ENCODE data around the gene STRIT1.

Gene STRIT1

DNA sequence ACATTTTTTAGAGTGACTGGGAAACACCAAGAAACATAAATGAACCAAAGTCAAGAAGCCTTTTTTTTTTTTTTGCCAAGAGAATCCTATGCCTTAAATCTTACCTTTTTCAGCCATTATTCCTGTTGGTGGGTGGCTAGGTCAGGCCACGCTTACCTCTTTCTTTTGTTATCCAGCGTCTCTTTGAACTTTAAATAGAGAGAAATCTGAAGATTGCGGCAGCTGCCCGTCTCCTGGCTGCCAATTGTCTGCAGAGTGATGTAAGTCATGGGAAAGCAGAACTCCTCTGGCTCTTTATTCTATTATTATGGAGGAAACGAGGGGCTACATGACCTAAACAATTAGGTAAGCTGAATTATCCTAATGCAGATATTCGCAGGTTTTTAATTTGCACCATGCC is at the start of gene STRIT1:
Gene STRIT1, minus strand, starts transcription at position 168 of the 400 bp plus-strand sequence.
- no peak for DNase-seq (ENCODE audit: low read depth in 2 of 2)

DNA sequence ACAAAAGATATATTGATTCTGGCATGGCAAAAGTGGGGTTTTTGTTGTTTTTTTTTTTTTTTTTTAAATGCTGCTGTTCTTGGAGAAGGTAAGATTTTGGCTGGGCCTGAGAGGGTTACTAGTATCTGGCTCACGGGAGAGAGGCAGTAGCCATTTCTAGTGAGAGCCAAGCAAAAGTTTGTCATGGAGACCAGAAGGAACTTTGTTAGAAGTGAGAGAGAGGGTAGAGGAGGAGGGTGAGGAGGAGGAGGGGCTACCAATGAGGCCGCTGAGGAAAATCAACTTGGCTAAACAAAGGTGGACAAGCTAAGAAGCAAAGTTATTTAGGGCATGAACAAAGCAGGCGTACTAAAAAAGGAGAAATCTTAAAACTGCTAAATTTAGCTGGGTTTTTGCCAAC is 48.9 kb upstream of the STRIT1 start:
- DNase-seq (ENCODE audit: low read depth in 2 of 2): no peak

DNA sequence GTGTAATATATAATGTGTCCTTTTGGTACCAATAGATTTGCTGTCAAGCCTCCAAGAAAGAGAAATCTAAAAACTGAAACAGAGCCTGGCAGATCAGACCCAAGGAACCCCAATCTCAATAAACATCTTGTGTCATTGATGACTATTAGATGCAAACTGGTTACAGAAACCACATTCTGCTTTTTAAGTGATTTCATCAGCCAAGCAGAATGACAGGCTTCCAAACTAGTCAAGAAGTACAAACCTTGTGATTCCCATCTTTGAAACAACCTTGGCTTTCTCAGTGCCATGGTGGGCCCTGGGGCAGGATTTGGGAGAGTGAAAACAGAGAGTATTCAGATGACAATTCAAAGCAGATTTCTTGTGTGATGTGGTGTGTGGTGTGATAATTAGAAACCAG is 45.6 kb upstream of the STRIT1 start:
- no peak for DNase-seq (ENCODE audit: low read depth in 2 of 2)

- no peak for DNase-seq (ENCODE audit: low read depth in 2 of 2)
Measured at GRCh38 chr3:155335724-155336354, 42.4 kb upstream of the STRIT1 start.

DNA sequence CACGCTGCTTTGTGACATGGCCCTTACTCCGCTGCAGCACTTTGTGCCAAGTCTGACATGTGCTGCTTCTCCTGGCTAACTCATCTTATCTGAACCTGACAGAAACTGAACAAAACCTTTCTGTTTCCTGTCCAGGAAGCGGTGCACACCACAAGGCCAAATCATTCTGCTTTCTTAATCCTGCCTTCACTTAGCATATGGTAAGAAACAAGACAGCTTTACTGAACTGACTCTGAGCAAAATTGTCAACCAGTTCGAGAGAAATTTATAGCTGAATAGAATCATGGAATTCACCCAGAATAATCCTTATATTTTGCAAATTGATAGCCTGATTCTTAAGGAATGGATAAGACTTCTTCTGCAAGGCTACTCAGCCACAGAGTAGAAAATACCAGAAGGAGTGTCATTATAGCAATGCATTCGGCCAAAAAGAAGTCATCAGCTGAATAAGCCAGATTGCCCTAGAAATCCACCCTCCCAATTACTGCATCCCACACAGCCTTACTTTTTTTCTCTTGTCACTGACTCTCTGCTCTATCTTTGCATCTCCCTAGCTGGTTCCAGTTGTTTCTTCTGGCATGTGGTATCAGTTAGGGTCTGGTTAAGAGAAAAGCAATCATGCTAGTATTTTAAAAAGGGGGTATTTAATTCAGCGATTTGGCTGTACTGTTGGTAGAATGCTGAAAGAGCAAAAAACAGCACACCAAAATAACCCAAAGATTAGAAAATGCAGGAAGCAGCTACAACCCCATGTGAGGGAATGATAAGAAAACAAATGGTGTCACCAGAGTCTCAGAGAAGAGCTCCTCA is 41.6 kb upstream of the STRIT1 start:
- no peak for DNase-seq (ENCODE audit: low read depth in 2 of 2)

GRCh38 chr3:155334215-155334913 is 40.9 kb upstream of the STRIT1 start:
- DNase-seq (ENCODE audit: low read depth in 2 of 2): no peak

DNA sequence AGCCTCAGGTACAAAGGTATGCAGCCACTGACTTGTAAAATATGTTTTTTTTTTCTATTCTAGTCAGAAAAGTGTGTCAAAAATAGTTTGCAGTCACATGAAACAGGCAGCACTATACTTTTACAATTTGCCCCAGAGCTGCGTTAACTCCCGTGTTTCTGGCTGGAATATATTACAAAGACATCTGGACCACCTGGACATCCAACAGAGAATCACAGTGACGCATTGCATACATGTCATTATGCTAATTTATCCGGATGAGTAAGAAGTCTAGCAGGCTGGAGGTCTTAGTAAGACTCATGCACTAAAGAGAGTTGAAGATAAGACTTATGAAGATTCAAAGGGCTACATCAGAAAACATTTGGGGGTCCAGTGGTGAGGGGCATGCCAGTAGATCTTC is 39.2 kb upstream of the STRIT1 start:
- DNase-seq (ENCODE audit: low read depth in 2 of 2): no peak

DNA sequence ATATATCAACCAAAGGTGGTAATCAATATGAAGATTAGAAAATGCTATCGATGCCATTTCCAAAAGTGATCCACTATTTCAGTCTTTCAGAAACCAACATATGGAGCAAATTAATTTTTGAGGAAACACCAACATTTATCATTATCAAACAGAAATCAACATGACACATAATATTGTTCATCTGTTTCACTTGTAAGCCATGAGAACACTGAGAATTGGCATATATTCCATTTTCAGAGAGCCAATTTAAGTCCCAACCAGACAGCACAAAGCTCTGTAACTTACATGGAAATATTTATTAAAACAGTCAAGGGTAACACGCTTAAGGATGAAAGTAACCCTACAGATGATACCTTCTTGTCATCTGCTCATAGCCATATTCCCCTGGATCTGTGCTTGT is 37.6 kb upstream of the STRIT1 start:
- DNase-seq (ENCODE audit: low read depth in 2 of 2): no peak

DNA sequence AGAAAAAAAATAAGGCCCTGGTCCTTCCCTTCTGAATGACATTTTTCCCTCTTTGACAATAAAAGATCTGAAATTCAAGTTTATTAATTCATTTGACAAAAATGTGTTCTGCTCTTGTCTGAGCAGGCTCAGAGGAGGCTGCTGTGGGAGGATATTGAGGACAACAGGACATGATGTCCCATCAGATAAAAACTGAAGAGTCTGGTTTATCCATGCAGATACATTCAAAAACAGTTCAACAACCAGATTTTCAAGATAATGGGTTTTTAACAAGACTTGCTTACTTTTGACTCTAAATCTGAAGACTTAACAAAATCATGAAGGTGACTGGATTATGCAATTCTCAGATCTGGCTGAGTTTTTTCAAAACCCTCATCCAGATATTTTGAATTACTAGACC is 36.9 kb upstream of the STRIT1 start:
- no peak for DNase-seq (ENCODE audit: low read depth in 2 of 2)

DNA sequence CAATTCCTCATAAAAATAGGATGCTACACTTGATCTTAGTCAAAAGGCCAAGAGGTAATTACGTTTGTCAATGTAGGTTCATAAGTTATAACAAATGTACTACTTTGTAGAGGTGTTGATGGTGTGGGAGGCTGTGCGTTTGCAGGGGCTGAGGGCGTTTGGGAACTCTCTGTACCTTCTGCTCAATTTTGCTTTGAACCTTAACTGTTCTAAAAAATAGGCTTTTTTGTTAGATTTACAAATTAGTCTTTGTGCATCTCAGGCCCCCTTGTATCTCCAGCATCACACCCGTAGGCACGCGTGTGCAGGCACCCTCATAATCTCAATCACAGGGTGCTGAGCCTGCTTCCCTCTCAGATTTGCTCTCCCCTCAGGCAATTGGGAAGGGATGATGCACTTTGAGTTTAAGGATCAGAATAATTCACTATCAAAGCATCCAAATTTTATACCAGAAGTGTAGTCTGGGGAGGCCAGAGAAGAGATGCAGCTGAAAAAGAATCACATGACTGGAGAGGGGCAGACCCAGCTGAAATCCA is 36.1 kb upstream of the STRIT1 start:
- DNase-seq (ENCODE audit: low read depth in 2 of 2): no peak

DNA sequence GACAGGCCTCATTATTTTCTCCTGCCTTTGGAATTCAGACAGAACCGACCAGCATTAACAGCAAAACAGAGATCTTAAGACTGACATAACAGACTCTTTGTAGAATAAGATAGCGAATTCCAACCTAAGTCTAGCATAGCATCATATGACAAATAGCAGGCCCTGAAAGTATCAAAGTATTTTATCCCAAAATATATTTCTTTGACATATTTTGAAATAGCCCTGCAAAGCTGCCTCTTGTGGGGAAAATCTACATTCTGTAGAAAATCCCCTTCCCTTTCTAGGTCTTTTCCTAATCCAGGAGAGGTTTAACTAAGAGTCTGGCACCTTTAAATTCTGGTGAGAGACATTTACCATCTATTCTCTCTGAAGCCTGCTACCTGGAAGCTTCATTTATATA is 34.4 kb upstream of the STRIT1 start:
- no peak for DNase-seq (ENCODE audit: low read depth in 2 of 2)

DNA sequence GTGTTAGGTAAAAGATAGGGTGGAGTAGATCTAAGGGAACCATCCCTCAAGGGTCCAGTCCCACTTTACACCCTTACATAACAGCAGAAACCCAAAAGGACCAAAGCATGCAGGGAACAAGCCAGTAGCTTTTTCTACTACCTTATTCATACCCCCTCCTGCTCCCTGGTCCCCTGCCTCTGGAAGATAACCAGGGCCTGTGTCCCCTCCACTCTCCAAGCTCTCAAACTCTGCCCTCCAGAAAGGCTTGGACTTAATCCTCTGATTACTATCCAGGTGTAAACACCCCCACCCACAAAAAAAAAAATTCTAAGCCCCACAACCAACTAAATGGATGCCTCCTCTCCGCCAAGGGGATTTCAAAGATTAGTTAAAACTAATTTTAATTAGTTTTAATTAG is 33.9 kb upstream of the STRIT1 start:
- no peak for DNase-seq (ENCODE audit: low read depth in 2 of 2)

DNA sequence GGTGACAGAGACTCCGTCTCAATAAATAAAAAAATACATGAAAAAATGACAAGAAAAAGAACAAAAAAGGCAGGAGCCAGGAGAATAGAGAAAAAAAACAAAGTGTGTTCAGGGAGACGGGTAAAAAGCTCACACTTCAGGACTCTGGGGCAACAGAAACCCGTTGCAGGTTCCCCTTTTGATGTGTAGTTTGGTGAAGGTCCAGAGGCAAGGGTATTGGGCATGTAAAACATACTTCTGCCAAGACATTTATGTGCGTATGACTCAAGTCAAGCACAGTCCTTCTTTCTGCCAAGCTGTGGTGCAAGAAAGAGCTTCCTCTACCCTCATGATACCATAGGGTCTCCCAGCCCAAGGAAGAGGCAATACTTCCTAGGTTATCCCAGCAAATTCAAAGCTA is 33.4 kb upstream of the STRIT1 start:
- no peak for DNase-seq (ENCODE audit: low read depth in 2 of 2)

DNA sequence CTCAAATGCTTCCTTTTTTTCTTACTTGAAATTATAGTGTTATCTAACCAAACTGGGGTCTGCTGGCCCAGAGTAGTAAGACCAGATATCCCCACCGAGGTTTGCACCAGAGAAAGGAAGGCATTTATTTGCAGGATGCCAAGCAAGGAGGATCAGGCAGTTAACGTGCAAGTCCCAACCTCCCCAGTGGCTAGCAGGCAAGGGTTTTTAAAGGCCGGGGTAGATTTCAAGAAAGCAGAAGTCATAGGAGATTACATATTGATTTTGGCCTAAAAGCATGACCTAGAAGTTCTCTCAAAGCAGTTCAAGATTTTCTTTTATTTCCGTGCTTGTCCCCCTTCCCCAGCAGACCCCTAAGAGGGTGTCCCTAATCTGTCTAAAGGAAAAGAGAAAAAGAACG is 32.8 kb upstream of the STRIT1 start:
- no peak for DNase-seq (ENCODE audit: low read depth in 2 of 2)

- no peak for DNase-seq (ENCODE audit: low read depth in 2 of 2)
Measured at GRCh38 chr3:155325263-155325835, 31.9 kb upstream of the STRIT1 start.

DNA sequence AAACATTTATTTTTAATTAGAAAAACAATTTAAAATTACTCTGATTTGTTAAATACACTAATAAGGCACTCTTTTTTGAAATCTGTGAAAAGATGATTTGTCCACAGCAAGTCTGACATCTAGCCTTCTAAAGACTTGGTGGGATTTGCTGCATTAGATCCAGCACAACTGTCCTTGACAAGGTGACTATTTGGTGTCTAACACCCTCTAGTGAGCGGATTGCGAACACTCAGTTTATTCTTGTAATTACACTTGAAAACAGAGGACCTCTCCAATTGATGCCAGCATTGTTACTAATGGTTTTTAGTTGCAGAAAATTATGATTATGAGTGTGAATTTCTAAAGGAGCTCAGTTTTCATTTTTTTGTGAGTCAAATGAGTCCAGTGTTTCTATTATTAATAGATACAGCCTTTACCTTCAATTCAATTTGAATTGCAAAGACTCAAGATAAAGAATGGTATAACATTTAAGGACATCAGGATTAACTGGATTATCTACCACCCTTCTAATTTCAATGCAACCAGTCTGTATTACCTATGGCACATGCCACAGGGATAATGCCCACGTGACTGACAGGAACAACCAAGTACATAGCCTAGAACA is 29.7 kb upstream of the STRIT1 start:
- no peak for DNase-seq (ENCODE audit: low read depth in 2 of 2)

DNA sequence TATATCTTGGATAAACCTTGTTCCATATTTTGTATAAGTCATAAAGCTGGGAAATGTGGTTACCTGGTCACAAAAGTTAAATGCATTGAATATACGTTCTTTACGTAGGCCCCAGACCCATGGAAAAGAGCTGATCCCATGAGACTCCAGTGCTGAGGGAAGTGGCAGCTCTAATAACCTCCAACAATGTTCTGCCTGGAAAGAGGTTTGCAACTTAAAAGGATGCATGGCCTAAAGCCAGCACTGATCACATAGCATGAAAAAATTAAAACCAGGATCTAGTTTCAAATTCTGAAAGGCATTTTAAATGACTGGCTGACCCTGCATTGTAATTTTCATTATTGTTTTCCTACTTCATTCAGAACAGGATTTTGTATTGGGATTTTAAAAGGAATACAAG is 27.9 kb upstream of the STRIT1 start:
- DNase-seq (ENCODE audit: low read depth in 2 of 2): no peak

DNA sequence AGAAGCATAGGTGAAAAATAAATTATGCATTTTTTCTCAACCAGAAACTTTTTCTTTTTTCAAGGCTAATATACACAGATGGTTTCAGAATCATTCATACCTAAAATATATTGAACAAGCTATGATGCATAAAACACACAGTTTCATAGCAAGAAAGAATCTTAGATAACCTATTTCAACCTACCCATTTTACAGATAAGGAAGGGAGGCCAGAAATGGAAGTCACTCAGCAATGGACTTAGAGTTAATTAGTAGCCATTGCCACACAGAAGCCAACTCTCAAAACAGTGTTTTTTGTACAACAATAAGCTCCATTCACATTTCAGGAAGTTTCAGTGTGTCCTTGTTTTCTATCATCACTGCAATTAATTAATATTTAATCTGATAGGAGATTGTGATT is 27.5 kb upstream of the STRIT1 start:
- no peak for DNase-seq (ENCODE audit: low read depth in 2 of 2)

- no peak for DNase-seq (ENCODE audit: low read depth in 2 of 2)
Measured at GRCh38 chr3:155318740-155319139, 25.3 kb upstream of the STRIT1 start.

DNA sequence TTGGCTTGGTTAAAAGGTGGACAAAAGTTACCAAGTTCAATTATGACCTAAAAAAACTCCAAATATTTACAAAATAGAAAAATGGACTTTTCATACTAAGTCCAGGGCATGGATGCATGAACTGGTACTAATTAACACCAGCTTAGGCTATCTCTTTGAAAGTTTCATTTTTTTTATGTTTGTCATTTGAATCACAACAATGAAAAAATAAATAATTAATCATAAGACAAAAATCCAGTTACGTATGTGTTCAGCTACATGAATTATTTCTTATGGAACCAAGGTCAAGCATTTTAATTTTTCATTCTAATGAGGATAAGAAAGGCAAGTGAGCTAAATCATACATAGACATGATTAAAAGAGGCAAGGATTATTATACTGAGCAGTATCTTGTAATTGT is 23.7 kb upstream of the STRIT1 start:
- DNase-seq (ENCODE audit: low read depth in 2 of 2): no peak

- DNase-seq (ENCODE audit: low read depth in 2 of 2): no peak
Measured at GRCh38 chr3:155316426-155316825, 22.9 kb upstream of the STRIT1 start.

DNA sequence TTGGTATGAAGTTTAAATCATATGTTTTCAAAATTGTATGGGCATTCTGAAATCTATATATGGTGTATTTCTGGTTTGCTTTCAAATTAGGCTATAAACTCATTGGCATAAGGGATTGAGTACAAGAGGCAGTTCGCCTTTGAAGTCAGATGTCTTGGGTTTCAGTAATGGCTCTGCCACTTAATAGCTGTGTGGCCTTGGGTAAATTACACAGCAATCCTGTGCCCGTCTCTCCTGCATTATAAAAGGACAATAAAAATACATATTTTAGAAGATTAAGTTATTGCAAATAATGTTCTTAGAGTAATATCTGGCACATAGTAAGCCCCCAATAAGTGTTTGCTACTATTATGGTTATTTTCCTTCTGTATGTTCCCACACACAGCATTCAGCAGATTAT is 20.4 kb upstream of the STRIT1 start:
- no peak for DNase-seq (ENCODE audit: low read depth in 2 of 2)

Data from stimulated activated CD8-positive, alpha-beta memory T cell treated with anti-CD3 and anti-CD28 coated beads, Interleukin-2, amount 100 ng/mL, for 48 hours (primary cell).